HepG2 (cell line): Measurements from ENCODE around the gene TARBP2. TPM values are rescaled to one million over a fixed set of nuclear protein-coding genes. Genes with fewer than 3 reads are reported as not detected.

Experiments used
- ATF3 ChIP-seq: sonication (generic); formaldehyde crosslinking; IDR thresholded peaks from 2 replicates; pipeline ENCODE4 v1.4.0; 2020; ENCODE audit warnings: missing genetic modification reagents
- CERS6 ChIP-seq: sonication (generic); formaldehyde crosslinking; IDR thresholded peaks from 2 replicates; pipeline ENCODE4 v1.5.0; 2020; ENCODE audit warnings: missing genetic modification reagents
- EED ChIP-seq: sonication (generic); formaldehyde crosslinking; IDR thresholded peaks from 2 replicates; pipeline ENCODE4 v1.5.0; 2020; ENCODE audit warnings: mild to moderate bottlenecking, missing genetic modification reagents
- HBP1 ChIP-seq: IDR thresholded peaks from 2 replicates; pipeline ENCODE4 v1.6.1; 2016; ENCODE audit warnings: low read depth, control low read depth
- NKX3-1 ChIP-seq: sonication (generic); formaldehyde crosslinking; IDR thresholded peaks from 2 replicates; pipeline ENCODE4 v1.5.0; 2020; ENCODE audit warnings: missing genetic modification reagents
- POLR2AphosphoS5 ChIP-seq: IDR thresholded peaks from 2 replicates; pipeline ENCODE4 v1.6.1; 2012; ENCODE audit warnings: low read depth, low read length
- PTBP1 ChIP-seq: fragments of 200-400 bp; formaldehyde crosslinking; IDR thresholded peaks from 2 replicates; pipeline ENCODE4 v1.6.1; 2018; ENCODE audit warnings: low read length, low read depth; ENCODE audit not compliant: poor library complexity, severe bottlenecking
- TBX3 ChIP-seq: fragments of 450-650 bp; IDR thresholded peaks from 2 replicates; pipeline ENCODE4 v1.6.1; 2017; ENCODE audit warnings: antibody characterized with exemption, mild to moderate bottlenecking, inconsistent platforms, borderline replicate concordance
- YEATS2 ChIP-seq: sonication (generic); formaldehyde crosslinking; IDR thresholded peaks from 2 replicates; pipeline ENCODE4 v1.4.0; 2020; ENCODE audit warnings: missing genetic modification reagents, borderline replicate concordance
- ZFYVE20 ChIP-seq: sonication (generic); formaldehyde crosslinking; IDR thresholded peaks from 2 replicates; pipeline ENCODE4 v1.8.0; 2023; ENCODE audit warnings: low read depth, mild to moderate bottlenecking, moderate library complexity, missing genetic modification reagents, borderline replicate concordance
- ZNF382 ChIP-seq: sonication (generic); formaldehyde crosslinking; IDR thresholded peaks from 2 replicates; pipeline ENCODE4 v1.5.0; 2020; ENCODE audit warnings: missing genetic modification reagents, mild to moderate bottlenecking, borderline replicate concordance
- polyA plus RNA-seq, 8 experiments: library from polyadenylated mRNA; depleted of rRNA in 3 of 8; stranded (reverse) in 7 of 8; unstranded in 1 of 8; fragments of >200 nt; fragmentation: Illumina TruSeq in 4 of 8; extraction: Trizol in 4 of 8; gene quantifications; 2 replicates each; pipeline versions ENCODE4 v1.2.1 to v1.2.3, GENCODE V29; 2011 to 2016; ENCODE audit warnings: low read depth in 4 of 8, missing spikeins in 1 of 8, mixed read lengths in 1 of 8; ENCODE audit not compliant: insufficient read depth in 1 of 8
- total RNA-seq, 5 experiments: library from RNA; depleted of rRNA; stranded (reverse); fragments of >200 nt; fragmentation: Illumina TruSeq; extraction: Trizol; gene quantifications; 2 replicates each; pipeline ENCODE4 v1.2.3, GENCODE V29; 2016; ENCODE audit warnings: low read depth in 1 of 5
- TF ChIP-seq, protein P1 (sequence below): sonication (generic); formaldehyde crosslinking; IDR thresholded peaks from 2 replicates; pipeline ENCODE4 v1.4.0; 2020; ENCODE audit warnings: missing genetic modification reagents
- TF ChIP-seq, protein P2 (sequence below): sonication (generic); formaldehyde crosslinking; IDR thresholded peaks from 2 replicates; pipeline ENCODE4 v1.5.0; 2020; ENCODE audit warnings: mild to moderate bottlenecking, missing genetic modification reagents

Gene TARBP2
- total and polyA plus RNA-seq, 2 of the 13 experiments (the other 11 are each of a cell fraction or from before 2014, with no cell fraction given) = 47.0 to 55.5 TPM

- TF ChIP-seq ZFYVE20 (CRISPR knock-in tag) (no peak), TBX3 (0 out of 2 replicates have a peak, but pooled peaks have one; percentile 23), POLR2AphosphoS5 (0 out of 2 replicates have a peak, but pooled peaks have one; percentile 16), NKX3-1 (peak; percentile 52; the same call in 1 of the 2 replicates), ATF3 (peak; percentile 47; the same call in 1 of the 2 replicates), HBP1 (CRISPR knock-in tag) (peak; percentile 87; the same call in 1 of the 2 replicates), CERS6 (CRISPR knock-in tag) (no peak), YEATS2 (peak; percentile 75; the same call in 1 of the 2 replicates), PTBP1 (peak; percentile 53), ZNF382 (no peak), EED (CRISPR knock-in tag) (peak; percentile 42; the same call in 1 of the 2 replicates)
- TF ChIP-seq, protein P1, sequence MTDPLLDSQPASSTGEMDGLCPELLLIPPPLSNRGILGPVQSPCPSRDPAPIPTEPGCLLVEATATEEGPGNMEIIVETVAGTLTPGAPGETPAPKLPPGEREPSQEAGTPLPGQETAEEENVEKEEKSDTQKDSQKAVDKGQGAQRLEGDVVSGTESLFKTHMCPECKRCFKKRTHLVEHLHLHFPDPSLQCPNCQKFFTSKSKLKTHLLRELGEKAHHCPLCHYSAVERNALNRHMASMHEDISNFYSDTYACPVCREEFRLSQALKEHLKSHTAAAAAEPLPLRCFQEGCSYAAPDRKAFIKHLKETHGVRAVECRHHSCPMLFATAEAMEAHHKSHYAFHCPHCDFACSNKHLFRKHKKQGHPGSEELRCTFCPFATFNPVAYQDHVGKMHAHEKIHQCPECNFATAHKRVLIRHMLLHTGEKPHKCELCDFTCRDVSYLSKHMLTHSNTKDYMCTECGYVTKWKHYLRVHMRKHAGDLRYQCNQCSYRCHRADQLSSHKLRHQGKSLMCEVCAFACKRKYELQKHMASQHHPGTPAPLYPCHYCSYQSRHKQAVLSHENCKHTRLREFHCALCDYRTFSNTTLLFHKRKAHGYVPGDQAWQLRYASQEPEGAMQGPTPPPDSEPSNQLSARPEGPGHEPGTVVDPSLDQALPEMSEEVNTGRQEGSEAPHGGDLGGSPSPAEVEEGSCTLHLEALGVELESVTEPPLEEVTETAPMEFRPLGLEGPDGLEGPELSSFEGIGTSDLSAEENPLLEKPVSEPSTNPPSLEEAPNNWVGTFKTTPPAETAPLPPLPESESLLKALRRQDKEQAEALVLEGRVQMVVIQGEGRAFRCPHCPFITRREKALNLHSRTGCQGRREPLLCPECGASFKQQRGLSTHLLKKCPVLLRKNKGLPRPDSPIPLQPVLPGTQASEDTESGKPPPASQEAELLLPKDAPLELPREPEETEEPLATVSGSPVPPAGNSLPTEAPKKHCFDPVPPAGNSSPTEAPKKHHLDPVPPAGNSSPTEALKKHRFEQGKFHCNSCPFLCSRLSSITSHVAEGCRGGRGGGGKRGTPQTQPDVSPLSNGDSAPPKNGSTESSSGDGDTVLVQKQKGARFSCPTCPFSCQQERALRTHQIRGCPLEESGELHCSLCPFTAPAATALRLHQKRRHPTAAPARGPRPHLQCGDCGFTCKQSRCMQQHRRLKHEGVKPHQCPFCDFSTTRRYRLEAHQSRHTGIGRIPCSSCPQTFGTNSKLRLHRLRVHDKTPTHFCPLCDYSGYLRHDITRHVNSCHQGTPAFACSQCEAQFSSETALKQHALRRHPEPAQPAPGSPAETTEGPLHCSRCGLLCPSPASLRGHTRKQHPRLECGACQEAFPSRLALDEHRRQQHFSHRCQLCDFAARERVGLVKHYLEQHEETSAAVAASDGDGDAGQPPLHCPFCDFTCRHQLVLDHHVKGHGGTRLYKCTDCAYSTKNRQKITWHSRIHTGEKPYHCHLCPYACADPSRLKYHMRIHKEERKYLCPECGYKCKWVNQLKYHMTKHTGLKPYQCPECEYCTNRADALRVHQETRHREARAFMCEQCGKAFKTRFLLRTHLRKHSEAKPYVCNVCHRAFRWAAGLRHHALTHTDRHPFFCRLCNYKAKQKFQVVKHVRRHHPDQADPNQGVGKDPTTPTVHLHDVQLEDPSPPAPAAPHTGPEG (CRISPR knock-in tag) = peak; percentile 59; the same call in 1 of the 2 replicates
- TF ChIP-seq, protein P2, sequence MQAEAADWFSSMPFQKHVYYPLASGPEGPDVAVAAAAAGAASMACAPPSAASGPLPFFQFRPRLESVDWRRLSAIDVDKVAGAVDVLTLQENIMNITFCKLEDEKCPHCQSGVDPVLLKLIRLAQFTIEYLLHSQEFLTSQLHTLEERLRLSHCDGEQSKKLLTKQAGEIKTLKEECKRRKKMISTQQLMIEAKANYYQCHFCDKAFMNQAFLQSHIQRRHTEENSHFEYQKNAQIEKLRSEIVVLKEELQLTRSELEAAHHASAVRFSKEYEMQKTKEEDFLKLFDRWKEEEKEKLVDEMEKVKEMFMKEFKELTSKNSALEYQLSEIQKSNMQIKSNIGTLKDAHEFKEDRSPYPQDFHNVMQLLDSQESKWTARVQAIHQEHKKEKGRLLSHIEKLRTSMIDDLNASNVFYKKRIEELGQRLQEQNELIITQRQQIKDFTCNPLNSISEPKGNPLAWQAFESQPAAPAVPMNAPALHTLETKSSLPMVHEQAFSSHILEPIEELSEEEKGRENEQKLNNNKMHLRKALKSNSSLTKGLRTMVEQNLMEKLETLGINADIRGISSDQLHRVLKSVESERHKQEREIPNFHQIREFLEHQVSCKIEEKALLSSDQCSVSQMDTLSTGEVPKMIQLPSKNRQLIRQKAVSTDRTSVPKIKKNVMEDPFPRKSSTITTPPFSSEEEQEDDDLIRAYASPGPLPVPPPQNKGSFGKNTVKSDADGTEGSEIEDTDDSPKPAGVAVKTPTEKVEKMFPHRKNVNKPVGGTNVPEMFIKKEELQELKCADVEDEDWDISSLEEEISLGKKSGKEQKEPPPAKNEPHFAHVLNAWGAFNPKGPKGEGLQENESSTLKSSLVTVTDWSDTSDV (CRISPR knock-in tag) = 0 out of 2 replicates have a peak, but pooled peaks have one; percentile 70
Measured at GRCh38 chr12:53452159-53453077, 48.7 kb upstream of the TARBP2 start (continued).
